Tibial artery (tissue), 4 donors: ENCODE measurements around the gene PRDM8.

Experiments used
- DNase-seq, 2 donors: peaks; one replicate each; pipeline ENCODE4 v3.0.0-alpha.2; 2019
- H3K27ac ChIP-seq, 2 donors: fragments of 200-600 bp; sonication (generic) in 1 of 2; 1 replicate in 1 of 2; 2 replicates in 1 of 2; pipeline ENCODE4 v1.5.1; 2018 to 2019; ENCODE audit warnings: mild to moderate bottlenecking in 1 of 2
- H3K27me3 ChIP-seq, 2 donors: fragments of 200-600 bp; sonication (generic) in 1 of 2; one replicate each; pipeline versions ENCODE4 v1.5.1 to v1.6.0; 2016 to 2019
- H3K36me3 ChIP-seq, 3 donors: fragments of 200-600 bp; sonication (generic) in 2 of 3; one replicate each; pipeline ENCODE4 v1.5.1; 2016 to 2019; ENCODE audit warnings: mild to moderate bottlenecking in 2 of 3
- H3K4me1 ChIP-seq, 4 donors: fragments of 200-600 bp; sonication (generic) in 2 of 4; 1 replicate in 3 of 4; 2 replicates in 1 of 4; pipeline ENCODE4 v1.5.1; 2016 to 2019
- H3K4me3 ChIP-seq, 2 donors: fragments of 200-600 bp; sonication (generic) in 1 of 2; 1 replicate in 1 of 2; 2 replicates in 1 of 2; pipeline ENCODE4 v1.5.1; 2018 to 2019; ENCODE audit warnings: mild to moderate bottlenecking in 2 of 2
- H3K9me3 ChIP-seq, 3 donors: fragments of 200-600 bp; sonication (generic) in 1 of 3; one replicate each; pipeline ENCODE4 v1.5.1; 2016 to 2019
- intact Hi-C: fragments of 100-400 bp; cut with DNase I; formaldehyde crosslinking; loops from one replicate; pipeline ENCODE4 v1.15.0; 2023; ENCODE audit warnings: low total_unique reads
- TF ChIP-seq, protein P1 (sequence below), 2 experiments: fragments of 200-600 bp in 1 of 2; fragments of 450-650 bp in 1 of 2; IDR thresholded peaks; one replicate each; pipeline ENCODE4 v1.5.1; 2017 to 2019; ENCODE audit warnings: antibody characterized with exemption in 2 of 2, mild to moderate bottlenecking in 1 of 2, moderate library complexity in 1 of 2

PRDM8 gene

DNA sequence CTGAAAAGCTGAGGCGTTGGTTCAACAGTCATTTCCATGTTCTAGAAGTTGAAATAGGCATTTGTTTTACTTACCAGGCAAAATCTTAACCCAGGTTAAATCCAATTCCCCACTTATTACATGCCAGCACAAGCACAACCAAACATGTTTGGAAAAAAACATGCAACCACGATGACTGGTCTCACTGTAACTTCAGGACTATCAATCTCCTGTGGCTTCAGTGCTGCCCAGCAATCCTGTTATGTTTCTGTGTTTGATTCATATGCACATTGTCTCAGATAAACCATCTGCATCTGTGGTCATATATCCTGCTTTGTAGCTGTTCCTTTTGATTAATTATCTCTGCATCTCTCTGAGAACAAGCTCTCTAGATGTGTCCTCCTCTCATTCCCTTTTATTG is 28.3 kb downstream of the PRDM8 start:
- no peaks in the 10 kb centered on the region for H3K36me3 ChIP-seq
- no peaks in the 10 kb centered on the region for H3K4me1 ChIP-seq
- intact Hi-C loops, result no loop called here
- TF ChIP-seq, protein P1, sequence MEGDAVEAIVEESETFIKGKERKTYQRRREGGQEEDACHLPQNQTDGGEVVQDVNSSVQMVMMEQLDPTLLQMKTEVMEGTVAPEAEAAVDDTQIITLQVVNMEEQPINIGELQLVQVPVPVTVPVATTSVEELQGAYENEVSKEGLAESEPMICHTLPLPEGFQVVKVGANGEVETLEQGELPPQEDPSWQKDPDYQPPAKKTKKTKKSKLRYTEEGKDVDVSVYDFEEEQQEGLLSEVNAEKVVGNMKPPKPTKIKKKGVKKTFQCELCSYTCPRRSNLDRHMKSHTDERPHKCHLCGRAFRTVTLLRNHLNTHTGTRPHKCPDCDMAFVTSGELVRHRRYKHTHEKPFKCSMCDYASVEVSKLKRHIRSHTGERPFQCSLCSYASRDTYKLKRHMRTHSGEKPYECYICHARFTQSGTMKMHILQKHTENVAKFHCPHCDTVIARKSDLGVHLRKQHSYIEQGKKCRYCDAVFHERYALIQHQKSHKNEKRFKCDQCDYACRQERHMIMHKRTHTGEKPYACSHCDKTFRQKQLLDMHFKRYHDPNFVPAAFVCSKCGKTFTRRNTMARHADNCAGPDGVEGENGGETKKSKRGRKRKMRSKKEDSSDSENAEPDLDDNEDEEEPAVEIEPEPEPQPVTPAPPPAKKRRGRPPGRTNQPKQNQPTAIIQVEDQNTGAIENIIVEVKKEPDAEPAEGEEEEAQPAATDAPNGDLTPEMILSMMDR (IDR thresholded peaks at IDR 0.05), result no peak
- H3K9me3 ChIP-seq, result no peaks in the 10 kb centered on the region
- no peak overlapping the region for H3K4me3 ChIP-seq
- DNase-seq, result no peak
- peaks cover 0 to 24% of the 10 kb centered on the region in 2 donors for H3K27me3 ChIP-seq
- no peak overlapping the region for H3K27ac ChIP-seq

DNA sequence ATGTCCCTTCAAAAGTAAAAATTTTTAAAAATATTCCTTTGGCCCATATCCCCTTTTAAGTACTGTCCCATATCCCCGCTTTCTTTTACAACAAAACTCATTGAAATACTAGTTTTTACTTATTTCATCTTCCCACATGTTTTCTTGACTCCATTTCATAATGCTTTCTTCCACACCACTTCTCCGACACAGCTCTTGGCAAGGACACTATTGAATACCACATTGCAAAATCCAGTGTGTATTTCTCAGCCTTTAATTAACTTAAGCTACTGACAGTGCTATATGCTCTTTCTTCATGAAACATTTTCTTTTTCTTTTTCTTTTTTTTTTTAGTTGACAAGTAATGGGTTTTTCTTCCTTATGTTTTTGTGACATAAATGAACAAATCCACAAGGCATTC is 28.8 kb downstream of the PRDM8 start:
- Histone ChIP-seq H3K36me3 (no peaks in the 10 kb centered on the region), H3K4me1 (no peaks in the 10 kb centered on the region), H3K4me3 (no peak overlapping the region), H3K27me3 (peaks cover 0 to 21% of the 10 kb centered on the region in 2 donors), H3K9me3 (no peaks in the 10 kb centered on the region), H3K27ac (no peak overlapping the region)
- TF ChIP-seq, protein P1 (IDR thresholded peaks at IDR 0.05), result no peak
- DNase-seq, result no peak
- intact Hi-C loops, result no loop called here

DNA sequence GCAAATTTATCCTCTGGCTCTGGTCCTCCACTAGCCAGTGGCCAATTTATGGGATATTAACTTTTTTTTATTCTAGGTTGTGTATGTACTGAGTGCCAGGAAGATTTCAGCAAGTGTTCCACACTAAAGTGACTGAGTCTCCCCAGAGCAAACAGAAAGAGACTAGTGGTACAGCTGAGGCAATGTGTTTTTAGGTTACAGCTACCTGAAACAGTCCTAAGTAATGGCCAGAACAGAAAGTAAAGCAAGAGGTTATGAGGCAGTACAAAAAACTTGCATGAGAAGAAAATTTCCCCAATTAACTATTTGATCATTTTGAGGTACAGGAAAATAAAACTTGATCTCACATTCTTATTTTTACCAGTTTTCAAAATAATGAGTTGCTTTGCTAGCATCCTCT is 31.2 kb downstream of the PRDM8 start:
- no peak overlapping the region for H3K4me3 ChIP-seq
- TF ChIP-seq, protein P1 (IDR thresholded peaks at IDR 0.05), result no peak
- peaks cover 0 to 21% of the 10 kb centered on the region in 2 donors for H3K27me3 ChIP-seq
- no peaks in the 10 kb centered on the region for H3K4me1 ChIP-seq
- H3K9me3 ChIP-seq, result no peaks in the 10 kb centered on the region
- DNase-seq, result no peak
- intact Hi-C loops, result no loop called here
- no peaks in the 10 kb centered on the region for H3K36me3 ChIP-seq
- H3K27ac ChIP-seq, result no peak overlapping the region

DNA sequence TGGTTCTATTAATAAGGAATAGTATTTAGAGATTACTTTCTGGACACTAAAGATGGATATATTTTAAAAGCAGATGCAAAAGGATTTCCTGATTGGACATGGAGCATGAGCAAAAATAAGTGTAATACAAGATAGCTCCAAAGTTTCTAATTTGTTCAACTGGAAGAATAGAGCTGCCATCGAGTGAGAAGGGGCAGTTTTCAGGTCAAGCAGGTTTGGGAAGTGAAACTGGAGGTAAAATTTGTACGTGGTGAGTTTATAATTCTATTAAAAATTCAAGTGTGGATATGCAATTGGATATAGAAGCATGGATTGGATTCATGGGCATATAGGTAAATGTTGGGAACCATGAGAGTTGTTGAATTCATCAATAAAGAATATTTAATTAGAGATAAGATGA is 31.8 kb downstream of the PRDM8 start:
- no peak overlapping the region for H3K4me3 ChIP-seq
- no peak overlapping the region for H3K27ac ChIP-seq
- intact Hi-C loops, result no loop called here
- no peak for DNase-seq
- TF ChIP-seq, protein P1 (IDR thresholded peaks at IDR 0.05), result no peak
- no peaks in the 10 kb centered on the region for H3K4me1 ChIP-seq
- H3K27me3 ChIP-seq, result peaks cover 0 to 21% of the 10 kb centered on the region in 2 donors
- H3K9me3 ChIP-seq, result no peaks in the 10 kb centered on the region
- no peaks in the 10 kb centered on the region for H3K36me3 ChIP-seq

DNA sequence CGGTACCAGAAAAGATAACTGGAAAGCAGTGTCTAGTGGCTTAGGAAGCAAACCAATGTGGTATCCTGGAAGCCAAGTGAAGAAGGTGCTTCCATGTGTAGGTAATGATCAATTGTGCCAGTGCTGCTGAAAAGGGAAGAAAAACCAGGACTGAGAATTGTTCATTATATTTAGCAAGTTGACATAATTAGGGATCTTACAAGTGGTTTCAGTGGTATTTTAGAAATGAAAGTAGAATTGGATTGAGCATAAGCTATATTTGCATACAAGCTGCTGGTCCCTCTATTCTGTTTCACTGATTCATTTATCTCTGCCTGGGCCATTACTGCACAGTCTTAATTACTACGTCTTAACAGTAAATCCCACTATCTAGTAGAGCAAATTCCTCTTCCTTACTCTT is 32.3 kb downstream of the PRDM8 start:
- Histone ChIP-seq H3K4me1 (no peaks in the 10 kb centered on the region), H3K27me3 (peaks cover 0 to 21% of the 10 kb centered on the region in 2 donors), H3K4me3 (no peak overlapping the region), H3K27ac (no peak overlapping the region), H3K36me3 (no peaks in the 10 kb centered on the region), H3K9me3 (no peaks in the 10 kb centered on the region)
- TF ChIP-seq, protein P1 (IDR thresholded peaks at IDR 0.05), result no peak
- no peak for DNase-seq
- intact Hi-C loops, result no loop called here

DNA sequence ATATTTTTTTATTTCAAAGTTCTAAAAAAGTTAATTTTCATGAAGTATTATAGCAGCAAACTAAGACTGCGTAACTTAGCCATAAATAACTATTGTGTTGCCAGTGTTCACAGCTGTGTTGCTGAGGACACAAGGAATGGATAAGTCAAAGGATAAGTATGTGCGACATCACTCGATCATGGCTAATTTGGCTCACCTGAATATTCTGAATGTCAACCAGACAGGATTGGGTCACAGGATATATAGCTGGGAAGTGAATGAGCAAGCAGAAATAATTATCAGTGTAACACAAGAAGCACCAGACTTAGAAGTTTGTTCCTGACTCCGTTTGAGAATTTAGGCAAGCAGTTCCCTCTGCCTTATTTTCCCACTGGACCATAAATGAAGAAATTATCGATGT is 33.9 kb downstream of the PRDM8 start:
- no peaks in the 10 kb centered on the region for H3K36me3 ChIP-seq
- intact Hi-C loops, result no loop called here
- peaks cover 0 to 15% of the 10 kb centered on the region in 2 donors for H3K27me3 ChIP-seq
- H3K4me3 ChIP-seq, result no peak overlapping the region
- H3K27ac ChIP-seq, result no peak overlapping the region
- H3K9me3 ChIP-seq, result no peaks in the 10 kb centered on the region
- H3K4me1 ChIP-seq, result no peaks in the 10 kb centered on the region
- TF ChIP-seq, protein P1 (IDR thresholded peaks at IDR 0.05), result no peak
- no peak for DNase-seq
